RWPE2 (cell line): ENCODE results near the gene KRTAP10-3.

Experiments
- ATAC-seq: fragments of 200-7000 bp; cut with Tn5 transposase; 3 replicates; pipeline ENCODE4 v1.9.1; 2021; ENCODE audit warnings: low read depth
- DNase-seq: peaks from one replicate; pipeline ENCODE4 v3.0.0-alpha.2; 2020; ENCODE audit warnings: low spot score
- H3K27ac ChIP-seq: fragments of 450-650 bp; 2 replicates; pipeline ENCODE4 v1.5.1; 2017; ENCODE audit warnings: mild to moderate bottlenecking; ENCODE audit not compliant: poor library complexity, severe bottlenecking
- H3K27me3 ChIP-seq: fragments of 250-450 bp; sonication (Bioruptor Pico); 2 replicates; pipeline ENCODE4 v1.5.1; 2021; ENCODE audit warnings: mild to moderate bottlenecking, moderate library complexity; ENCODE audit not compliant: insufficient read depth, poor library complexity, severe bottlenecking
- H3K36me3 ChIP-seq: fragments of 250-450 bp; sonication (Bioruptor Pico); 2 replicates; pipeline ENCODE4 v1.5.1; 2020; ENCODE audit warnings: low read depth, mild to moderate bottlenecking, moderate library complexity
- H3K4me1 ChIP-seq: fragments of 250-450 bp; sonication (Bioruptor Pico); 2 replicates; pipeline ENCODE4 v1.5.1; 2021; ENCODE audit warnings: mild to moderate bottlenecking, moderate library complexity; ENCODE audit not compliant: insufficient read depth, poor library complexity, severe bottlenecking
- H3K4me3 ChIP-seq: fragments of 250-450 bp; sonication (Bioruptor Pico); 2 replicates; pipeline ENCODE4 v1.5.1; 2021; ENCODE audit warnings: mild to moderate bottlenecking, moderate library complexity; ENCODE audit not compliant: severe bottlenecking
- H3K9me3 ChIP-seq: fragments of 250-450 bp; sonication (Bioruptor Pico); 2 replicates; pipeline ENCODE4 v1.5.1; 2021; ENCODE audit warnings: mild to moderate bottlenecking, moderate library complexity; ENCODE audit not compliant: severe bottlenecking
- CTCF ChIP-seq: fragments of 450-650 bp; IDR thresholded peaks from one replicate; pipeline ENCODE4 v1.5.1; 2017; ENCODE audit warnings: mild to moderate bottlenecking, moderate library complexity; ENCODE audit not compliant: poor library complexity, severe bottlenecking

KRTAP10-3 gene

DNA sequence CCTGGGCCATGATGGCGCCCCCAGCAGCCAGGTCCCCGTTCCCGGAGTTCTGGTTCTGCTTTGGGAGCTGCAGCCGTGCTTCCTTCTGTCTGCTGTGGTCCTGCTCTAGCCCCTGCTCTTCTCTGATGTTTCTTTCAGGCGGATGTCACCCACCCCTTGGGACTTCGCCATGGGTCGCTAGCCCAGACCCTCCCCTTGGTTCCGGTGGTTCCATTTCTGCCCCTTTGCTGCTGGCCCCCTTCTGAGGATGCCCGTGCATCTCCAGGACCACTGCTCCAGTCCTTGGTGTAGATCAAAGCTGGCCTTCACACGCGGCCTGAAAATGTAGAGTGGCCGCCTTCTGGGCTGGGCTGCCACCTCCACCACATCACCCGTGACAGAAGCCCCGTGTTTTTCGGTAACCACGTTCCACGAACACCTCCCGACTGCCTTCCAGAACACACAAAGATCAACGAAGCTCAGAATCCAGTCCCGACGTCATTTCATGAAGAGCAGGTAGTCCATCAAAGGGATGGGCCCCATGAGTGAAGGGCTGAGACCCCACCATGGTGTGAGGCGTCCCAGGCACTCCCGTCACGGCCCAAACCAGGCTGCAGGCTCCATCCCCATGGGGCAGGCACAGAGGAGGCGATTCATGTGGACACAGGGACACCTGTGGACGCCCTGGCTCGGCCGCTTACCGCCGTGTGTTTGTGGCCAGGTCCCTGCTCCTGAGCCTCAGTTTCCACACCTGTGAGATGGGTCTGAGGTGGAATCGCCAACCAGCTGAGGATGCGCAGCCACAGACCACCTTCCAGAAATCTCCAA, 43.0 kb downstream of the KRTAP10-3 start:
- H3K9me3 ChIP-seq: no peaks in the 10 kb centered on the region
- H3K27me3 ChIP-seq: no peaks in the 10 kb centered on the region
- no peak overlapping the region for H3K27ac ChIP-seq
- no peaks in the 10 kb centered on the region for H3K36me3 ChIP-seq
- H3K4me3 ChIP-seq: no peak overlapping the region
- no peak for TF ChIP-seq CTCF
- H3K4me1 ChIP-seq: no peaks in the 10 kb centered on the region
- DNase-seq: peak; percentile 49
- no peak for ATAC-seq

DNA sequence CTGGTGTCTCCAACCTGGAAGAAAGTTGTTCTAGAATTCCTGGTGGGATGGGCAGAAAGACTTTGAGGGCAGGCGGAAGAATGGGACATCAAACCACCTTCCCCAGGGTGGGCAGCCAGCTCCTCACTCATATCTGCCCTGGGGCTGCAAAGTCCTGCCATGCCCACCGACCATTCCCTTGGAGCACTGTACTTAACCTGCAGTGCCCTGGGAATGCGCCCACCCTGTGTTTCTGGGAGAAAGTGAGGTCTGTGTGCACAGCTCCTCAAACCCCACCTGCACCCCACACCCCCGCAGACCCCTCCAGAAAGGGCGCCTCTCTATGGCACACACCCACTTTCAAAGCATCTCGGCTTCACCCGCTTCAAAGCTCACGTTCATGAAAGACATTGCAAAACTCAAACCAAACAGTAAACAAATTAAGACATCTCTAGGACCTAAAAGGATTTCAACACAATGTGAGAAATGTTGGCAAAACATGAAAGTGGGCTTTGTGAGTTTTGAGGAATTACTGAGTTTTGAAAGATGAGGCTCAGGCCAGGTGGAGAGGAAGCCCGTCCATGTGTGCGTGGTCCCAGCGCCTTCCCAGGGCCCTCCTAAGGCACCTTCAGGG, 43.7 kb downstream of the KRTAP10-3 start:
- no peaks in the 10 kb centered on the region for H3K4me1 ChIP-seq
- DNase-seq: no peak

GRCh38 chr21:44514218-44514520, 44.4 kb downstream of the KRTAP10-3 start:
- no peak for DNase-seq
- Histone ChIP-seq H3K4me3 (no peak overlapping the region), H3K4me1 (no peaks in the 10 kb centered on the region), H3K27ac (no peak overlapping the region), H3K36me3 (no peaks in the 10 kb centered on the region), H3K9me3 (no peaks in the 10 kb centered on the region), H3K27me3 (no peaks in the 10 kb centered on the region)
- no peak for ATAC-seq
- TF ChIP-seq CTCF: no peak

More for the DNA sequence above, 43.7 kb downstream of the KRTAP10-3 start:
- no peak for TF ChIP-seq CTCF
- no peaks in the 10 kb centered on the region for H3K36me3 ChIP-seq
- H3K27ac ChIP-seq: no peak overlapping the region
- no peak overlapping the region for H3K4me3 ChIP-seq
- no peak for ATAC-seq
- no peaks in the 10 kb centered on the region for H3K9me3 ChIP-seq
- no peaks in the 10 kb centered on the region for H3K27me3 ChIP-seq

- Histone ChIP-seq H3K9me3 (no peaks in the 10 kb centered on the region), H3K4me1 (no peaks in the 10 kb centered on the region), H3K36me3 (no peaks in the 10 kb centered on the region), H3K4me3 (no peak overlapping the region), H3K27ac (no peak overlapping the region), H3K27me3 (no peaks in the 10 kb centered on the region)
- no peak for TF ChIP-seq CTCF
- ATAC-seq (peak; percentile 24; the same call in 1 of the 3 replicates), DNase-seq (no peak)
These were observed 45.0 kb downstream of the KRTAP10-3 start for GRCh38 chr21:44513389-44514217.
